ENCODE data around the gene ZFYVE19.

DNA sequence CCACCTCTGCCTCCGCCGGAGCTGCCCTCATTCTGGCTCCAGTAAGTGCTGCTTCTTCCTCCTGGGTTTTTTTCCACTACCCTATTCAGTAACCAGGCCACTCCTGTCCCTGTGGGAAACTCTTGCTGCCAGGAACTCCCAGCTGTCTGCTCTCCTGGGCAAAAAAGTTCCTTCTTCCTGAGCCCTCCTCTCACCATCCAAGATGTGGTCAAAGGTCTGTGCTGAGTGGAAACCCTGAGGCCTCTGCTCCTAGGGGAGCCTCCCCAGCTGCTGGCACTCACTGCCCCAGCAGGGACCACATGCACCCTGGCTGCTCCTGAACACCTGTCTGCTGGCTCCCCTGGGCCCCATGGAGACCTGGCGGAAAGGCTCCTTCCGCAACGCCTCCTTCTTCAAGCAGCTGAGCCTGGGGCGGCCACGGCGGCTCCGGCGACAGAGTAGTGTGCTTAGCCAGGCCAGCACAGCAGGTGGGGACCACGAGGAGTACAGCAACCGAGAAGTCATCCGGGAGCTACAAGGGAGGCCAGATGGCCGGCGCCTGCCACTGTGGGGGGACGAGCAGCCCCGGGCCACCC, 36.7 kb upstream of the ZFYVE19 start:
- TF ChIP-seq, protein P1, sequence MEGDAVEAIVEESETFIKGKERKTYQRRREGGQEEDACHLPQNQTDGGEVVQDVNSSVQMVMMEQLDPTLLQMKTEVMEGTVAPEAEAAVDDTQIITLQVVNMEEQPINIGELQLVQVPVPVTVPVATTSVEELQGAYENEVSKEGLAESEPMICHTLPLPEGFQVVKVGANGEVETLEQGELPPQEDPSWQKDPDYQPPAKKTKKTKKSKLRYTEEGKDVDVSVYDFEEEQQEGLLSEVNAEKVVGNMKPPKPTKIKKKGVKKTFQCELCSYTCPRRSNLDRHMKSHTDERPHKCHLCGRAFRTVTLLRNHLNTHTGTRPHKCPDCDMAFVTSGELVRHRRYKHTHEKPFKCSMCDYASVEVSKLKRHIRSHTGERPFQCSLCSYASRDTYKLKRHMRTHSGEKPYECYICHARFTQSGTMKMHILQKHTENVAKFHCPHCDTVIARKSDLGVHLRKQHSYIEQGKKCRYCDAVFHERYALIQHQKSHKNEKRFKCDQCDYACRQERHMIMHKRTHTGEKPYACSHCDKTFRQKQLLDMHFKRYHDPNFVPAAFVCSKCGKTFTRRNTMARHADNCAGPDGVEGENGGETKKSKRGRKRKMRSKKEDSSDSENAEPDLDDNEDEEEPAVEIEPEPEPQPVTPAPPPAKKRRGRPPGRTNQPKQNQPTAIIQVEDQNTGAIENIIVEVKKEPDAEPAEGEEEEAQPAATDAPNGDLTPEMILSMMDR (IDR thresholded peaks at IDR 0.05; ENCODE audit: low read depth, low read length), result no peak
- no peak for TF ChIP-seq EZH2phosphoT487 (IDR thresholded peaks at IDR 0.05; ENCODE audit: low read depth)

Data from OCI-LY3 (cell line).